GM23248 (cell line): ENCODE measurements around the gene DACH1.

Source experiments
- EZH2 ChIP-seq: fragments of 200-600 bp; sonication (generic); IDR thresholded peaks from 2 replicates; pipeline ENCODE4 v1.6.1; 2018; ENCODE audit warnings: antibody characterized with exemption, mild to moderate bottlenecking; ENCODE audit not compliant: insufficient read depth, poor library complexity, severe bottlenecking
- EZH2phosphoT487 ChIP-seq: fragments of 200-600 bp; sonication (generic); IDR thresholded peaks from 2 replicates; pipeline ENCODE4 v1.6.1; 2018; ENCODE audit warnings: antibody characterized with exemption, moderate library complexity, mild to moderate bottlenecking, low read depth; ENCODE audit not compliant: insufficient read depth

- TF ChIP-seq EZH2 (no peak), EZH2phosphoT487 (no peak)
Measured at GRCh38 chr13:71491010-71491409, 376.0 kb downstream of the DACH1 start.
